Measurements from ENCODE around the gene NCKAP1. TPM values are rescaled to one million over a fixed set of nuclear protein-coding genes. Genes with fewer than 3 reads are reported as not detected.
A peak's percentile ranks its signal among the peaks of the same experiment; 100 is the strongest.

NCKAP1 gene
- total RNA-seq, 1 experiment from 2014 or later = 173 TPM

DNA sequence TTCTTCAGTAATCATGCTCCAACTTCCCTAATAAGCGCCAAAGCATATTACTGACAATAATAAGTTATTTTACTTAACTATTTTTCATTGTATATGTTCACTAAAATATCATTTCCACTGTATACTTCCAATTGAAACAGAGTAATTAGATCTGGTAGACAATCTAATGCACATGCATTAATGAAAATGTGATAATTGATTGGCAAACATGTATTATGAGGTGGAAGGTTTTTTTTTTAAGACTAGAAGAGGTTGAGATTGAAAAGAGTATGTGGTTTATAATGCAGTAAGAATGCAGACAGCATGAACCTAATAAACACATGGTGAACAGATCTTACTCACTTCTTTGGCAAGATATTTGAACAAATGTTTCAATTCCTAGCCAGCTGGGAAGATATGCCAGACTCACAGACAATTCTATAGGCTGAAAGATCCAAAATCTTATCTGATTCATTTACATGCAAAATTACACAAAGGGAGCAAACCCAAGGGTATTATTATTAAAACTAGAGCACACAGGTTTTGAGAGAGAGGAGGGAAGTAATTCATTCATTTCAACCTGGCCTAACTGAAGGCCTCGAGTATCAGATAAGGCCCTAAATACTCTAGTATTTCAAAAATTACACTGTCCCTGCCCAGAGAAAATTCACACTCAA lies 2.8 kb downstream of the NCKAP1 start (continued):
- TF ChIP-seq, protein P1, sequence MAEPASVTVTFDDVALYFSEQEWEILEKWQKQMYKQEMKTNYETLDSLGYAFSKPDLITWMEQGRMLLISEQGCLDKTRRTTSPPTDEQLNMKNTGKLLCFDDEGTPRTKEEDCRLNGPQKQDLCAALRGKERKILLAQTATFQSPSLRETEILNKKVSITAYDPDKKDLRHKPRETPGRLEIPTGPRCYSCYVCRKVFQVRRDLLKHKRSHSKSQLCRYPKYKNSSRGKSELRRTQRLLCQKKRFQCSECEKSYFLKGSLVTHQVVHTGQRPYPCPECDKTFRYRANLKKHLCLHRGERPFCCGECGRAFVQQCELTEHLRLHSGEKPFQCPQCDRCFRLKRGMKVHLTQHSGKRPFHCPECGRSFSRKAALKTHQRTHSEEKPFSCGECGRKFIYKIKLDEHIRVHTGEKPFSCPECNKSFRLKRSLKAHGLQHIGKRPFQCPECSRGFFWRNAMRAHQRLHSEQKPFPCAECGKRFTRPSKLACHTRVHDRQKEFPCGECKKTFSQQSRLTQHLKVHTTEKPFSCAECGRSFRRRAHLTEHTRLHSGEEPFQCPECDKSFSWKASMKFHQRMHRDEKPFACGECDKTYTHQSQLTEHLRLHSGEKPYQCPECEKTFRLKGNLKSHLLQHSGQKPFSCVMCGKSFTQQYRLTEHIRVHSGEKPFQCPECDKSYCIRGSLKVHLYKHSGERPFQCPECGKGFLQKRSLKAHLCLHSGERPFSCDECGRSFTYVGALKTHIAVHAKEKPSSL (CRISPR knock-in tag; conservative IDR thresholded peaks at IDR 0.05) = no peak
- no peak for TF ChIP-seq ATF6 (CRISPR knock-in tag; IDR thresholded peaks at IDR 0.05)
- no peak for TF ChIP-seq RELA (CRISPR knock-in tag; IDR thresholded peaks at IDR 0.05; ENCODE audit: borderline replicate concordance)
- no peak for TF ChIP-seq ZNF138 (CRISPR knock-in tag; conservative IDR thresholded peaks at IDR 0.05)
- TF ChIP-seq ZNF423 (CRISPR knock-in tag; IDR thresholded peaks at IDR 0.05) = no peak
- TF ChIP-seq JUN (CRISPR knock-in tag; IDR thresholded peaks at IDR 0.05) = no peak
- TF ChIP-seq STAT6 (CRISPR knock-in tag; conservative IDR thresholded peaks at IDR 0.05; ENCODE audit: low read depth) = no peak

- no peak overlapping the region for H3K27ac Mint-ChIP-seq
- DNase-seq (ENCODE audit: low spot score) (no peak), ATAC-seq (no peak)
- no peaks in the 10 kb centered on the region for H3K36me3 Mint-ChIP-seq
- ChIA-PET POLR2A (no interaction called here), CTCF (no interaction called here)
- H3K9me3 Mint-ChIP-seq = no peaks in the 10 kb centered on the region
- H3K27me3 Mint-ChIP-seq (ENCODE audit: low read depth) = no peaks in the 10 kb centered on the region
- H3K4me1 Mint-ChIP-seq = peaks cover 67% of the 10 kb centered on the region
- no peak for TF ChIP-seq ZBTB43 (CRISPR knock-in tag; IDR thresholded peaks at IDR 0.05)
- TF ChIP-seq, protein P2, sequence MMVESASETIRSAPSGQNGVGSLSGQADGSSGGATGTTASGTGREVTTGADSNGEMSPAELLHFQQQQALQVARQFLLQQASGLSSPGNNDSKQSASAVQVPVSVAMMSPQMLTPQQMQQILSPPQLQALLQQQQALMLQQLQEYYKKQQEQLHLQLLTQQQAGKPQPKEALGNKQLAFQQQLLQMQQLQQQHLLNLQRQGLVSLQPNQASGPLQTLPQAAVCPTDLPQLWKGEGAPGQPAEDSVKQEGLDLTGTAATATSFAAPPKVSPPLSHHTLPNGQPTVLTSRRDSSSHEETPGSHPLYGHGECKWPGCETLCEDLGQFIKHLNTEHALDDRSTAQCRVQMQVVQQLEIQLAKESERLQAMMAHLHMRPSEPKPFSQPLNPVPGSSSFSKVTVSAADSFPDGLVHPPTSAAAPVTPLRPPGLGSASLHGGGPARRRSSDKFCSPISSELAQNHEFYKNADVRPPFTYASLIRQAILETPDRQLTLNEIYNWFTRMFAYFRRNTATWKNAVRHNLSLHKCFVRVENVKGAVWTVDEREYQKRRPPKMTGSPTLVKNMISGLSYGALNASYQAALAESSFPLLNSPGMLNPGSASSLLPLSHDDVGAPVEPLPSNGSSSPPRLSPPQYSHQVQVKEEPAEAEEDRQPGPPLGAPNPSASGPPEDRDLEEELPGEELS (CRISPR knock-in tag; IDR thresholded peaks at IDR 0.05) = no peak
- TF ChIP-seq NR1H2 (CRISPR knock-in tag; IDR thresholded peaks at IDR 0.05) = no peak
- TF ChIP-seq NFATC4 (CRISPR knock-in tag; IDR thresholded peaks at IDR 0.05) = no peak
- H3K4me3 Mint-ChIP-seq = peak overlapping the region; percentile 91
Measured at GRCh38 chr2:183034806-183035205, 3.5 kb downstream of the NCKAP1 start.

GRCh38 chr2:183033951-183034350 lies 4.3 kb downstream of the NCKAP1 start:
- ATAC-seq (no peak), DNase-seq (ENCODE audit: low spot score) (no peak)
- Mint-ChIP-seq H3K4me1 (peaks cover 69% of the 10 kb centered on the region), H3K36me3 (no peaks in the 10 kb centered on the region), H3K27me3 (ENCODE audit: low read depth) (no peaks in the 10 kb centered on the region), H3K4me3 (peak overlapping the region; percentile 91; the same call in 1 of the 2 replicates), H3K27ac (no peak overlapping the region), H3K9me3 (no peaks in the 10 kb centered on the region)
- ChIA-PET POLR2A (no interaction called here), CTCF (no interaction called here)
- TF ChIP-seq ZMAT4 (CRISPR knock-in tag; IDR thresholded peaks at IDR 0.05) (no peak), OVOL2 (CRISPR knock-in tag; IDR thresholded peaks at IDR 0.05; ENCODE audit: borderline replicate concordance) (no peak), RELA (CRISPR knock-in tag; IDR thresholded peaks at IDR 0.05; ENCODE audit: borderline replicate concordance) (no peak), GTF2I (CRISPR knock-in tag; conservative IDR thresholded peaks at IDR 0.05) (no peak), PREB (CRISPR knock-in tag; IDR thresholded peaks at IDR 0.05; ENCODE audit: borderline replicate concordance) (no peak), EMX1 (CRISPR knock-in tag; IDR thresholded peaks at IDR 0.05) (no peak), ATF6 (CRISPR knock-in tag; IDR thresholded peaks at IDR 0.05) (no peak), SMAD3 (CRISPR knock-in tag; IDR thresholded peaks at IDR 0.05; ENCODE audit: borderline replicate concordance) (no peak)

All from WTC11 (cell line).